Skeletal muscle cell (primary cell): Measurements from ENCODE around the gene SEC31A.
A peak's percentile ranks its signal among the peaks of the same experiment; 100 is the strongest.

Source experiments
- DNase-seq: peaks from one replicate; pipeline ENCODE4 v3.0.0-alpha.2; 2010; ENCODE audit warnings: low read depth
- H3K4me3 ChIP-seq: 2 replicates; pipeline ENCODE4 v1.5.1; 2011; ENCODE audit warnings: low read depth, mild to moderate bottlenecking, control low read depth, low read length, moderate library complexity

The SEC31A gene

DNA sequence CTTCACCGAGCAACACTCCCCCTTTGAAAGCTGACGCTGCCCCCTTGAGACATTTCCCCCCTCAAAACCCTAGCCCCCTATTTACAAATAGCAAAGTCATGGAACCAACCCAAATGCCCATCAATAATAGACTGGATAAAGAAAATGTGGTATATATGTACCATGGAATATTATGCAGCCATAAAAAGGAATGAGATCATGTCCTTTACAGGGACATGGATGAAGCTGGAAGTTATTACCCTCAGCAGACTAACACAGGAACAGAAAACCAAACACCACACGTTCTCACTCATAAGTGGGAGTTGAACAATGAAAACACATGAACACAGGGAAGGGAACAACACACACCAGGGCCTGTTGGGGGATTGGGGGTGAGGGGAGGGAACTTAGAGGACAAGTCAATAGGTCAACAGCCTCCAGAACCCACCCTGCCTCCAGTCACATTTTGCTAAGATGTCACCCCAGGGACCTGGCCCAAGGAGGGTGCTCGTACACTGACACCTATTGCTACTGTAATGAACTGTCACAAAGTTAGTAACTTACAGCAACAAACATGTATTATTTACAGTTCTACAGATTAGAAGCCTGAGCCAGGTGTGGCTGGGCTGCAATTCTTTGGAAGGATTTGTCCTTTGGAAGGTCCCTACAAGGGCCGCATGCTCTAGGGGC lies 113.0 kb downstream of the SEC31A start:
- DNase-seq = no peak
- H3K4me3 ChIP-seq = no peak overlapping the region

DNA sequence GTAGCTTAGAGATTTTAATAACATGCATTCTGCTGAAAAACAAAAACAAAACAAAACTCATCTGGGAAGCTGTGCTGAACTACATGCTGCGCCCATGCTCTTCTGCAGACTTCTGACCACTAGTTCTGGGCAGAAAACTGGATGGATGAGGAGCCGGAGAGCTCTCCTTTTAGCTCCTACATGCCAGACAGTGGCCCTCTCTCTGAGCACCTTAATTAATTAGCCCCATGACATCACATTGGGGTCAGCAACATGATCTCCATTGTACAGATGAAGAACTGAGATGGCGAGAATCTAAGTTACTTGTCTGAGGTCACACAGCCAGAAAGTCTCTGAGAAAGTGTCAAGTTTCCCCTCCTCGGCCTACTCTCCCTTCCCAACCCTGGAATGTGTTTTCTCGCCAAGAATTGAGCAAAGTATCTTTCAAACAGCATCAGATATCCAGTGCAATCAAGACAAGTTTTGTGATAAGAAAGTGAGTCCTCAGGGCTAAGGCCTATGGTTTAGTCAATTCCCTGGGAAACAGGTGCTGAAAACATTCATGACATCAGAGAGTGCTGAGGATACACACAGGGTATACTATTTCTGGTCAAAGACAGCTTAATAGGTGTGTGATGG lies 113.9 kb downstream of the SEC31A start:
- DNase-seq = peak; percentile 27
- H3K4me3 ChIP-seq = no peak overlapping the region

DNA sequence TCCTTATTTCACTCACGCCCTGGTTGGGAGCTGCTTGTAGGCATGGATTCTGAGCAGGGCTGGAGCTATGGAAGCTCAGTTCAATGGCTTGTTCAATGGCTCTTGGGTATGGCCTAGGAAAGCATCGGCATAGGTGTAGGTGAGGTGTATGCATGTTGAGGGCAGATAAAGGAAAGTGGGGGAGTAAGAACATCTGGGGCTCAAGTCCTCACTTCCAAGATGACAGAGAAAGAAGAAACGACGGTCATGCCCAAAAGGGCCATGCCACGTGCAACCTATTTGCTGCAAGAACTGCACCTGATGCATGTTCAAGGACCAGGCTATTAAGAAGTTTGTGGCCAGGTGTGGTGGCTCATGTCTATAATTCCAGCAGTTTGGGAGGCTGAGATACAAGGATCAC lies 115.7 kb downstream of the SEC31A start:
- H3K4me3 ChIP-seq = no peak overlapping the region
- no peak for DNase-seq

DNA sequence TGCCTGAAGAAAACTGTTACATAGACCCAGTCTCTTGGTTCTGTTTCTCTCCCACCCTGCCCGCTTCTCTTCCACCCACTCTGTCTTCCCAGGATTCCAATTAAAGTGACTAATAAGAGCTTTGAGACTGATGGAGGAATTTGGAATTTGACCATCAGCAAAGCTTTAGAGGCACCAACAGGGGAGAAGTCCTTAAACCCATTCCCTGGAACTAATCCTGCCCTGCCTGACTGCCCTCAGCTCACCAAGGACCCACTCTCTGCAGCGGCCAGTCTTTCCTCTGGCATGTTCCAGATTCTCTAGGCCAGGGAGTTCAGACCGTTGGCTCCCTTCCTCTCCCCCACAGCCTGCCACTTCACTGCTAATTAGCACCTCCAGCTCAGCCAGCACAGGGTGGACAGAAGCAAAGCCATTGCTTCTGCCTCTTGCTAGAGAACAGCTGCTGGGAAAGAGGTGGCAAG lies 116.2 kb downstream of the SEC31A start:
- H3K4me3 ChIP-seq = no peak overlapping the region
- DNase-seq = peak; percentile 28

DNA sequence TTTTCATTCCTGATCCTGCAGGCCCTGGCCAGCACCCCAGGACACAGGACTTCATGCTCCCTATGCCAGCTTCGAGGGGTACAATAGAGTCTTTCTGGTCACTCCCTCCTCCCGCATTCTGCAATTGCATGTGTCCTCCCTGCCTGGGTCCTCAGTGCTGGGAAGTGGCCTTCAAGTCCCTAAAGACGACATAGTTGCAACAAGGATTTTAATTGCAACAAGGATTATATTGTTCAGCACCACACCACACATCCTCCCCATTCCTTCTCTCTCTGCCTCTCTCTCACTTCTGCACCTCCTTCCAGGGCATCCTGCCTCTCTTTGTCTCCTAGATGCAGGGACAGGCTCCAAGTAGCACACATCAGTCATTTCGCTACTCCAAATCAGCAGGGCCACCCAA lies 117.9 kb downstream of the SEC31A start:
- no peak overlapping the region for H3K4me3 ChIP-seq
- no peak for DNase-seq

DNA sequence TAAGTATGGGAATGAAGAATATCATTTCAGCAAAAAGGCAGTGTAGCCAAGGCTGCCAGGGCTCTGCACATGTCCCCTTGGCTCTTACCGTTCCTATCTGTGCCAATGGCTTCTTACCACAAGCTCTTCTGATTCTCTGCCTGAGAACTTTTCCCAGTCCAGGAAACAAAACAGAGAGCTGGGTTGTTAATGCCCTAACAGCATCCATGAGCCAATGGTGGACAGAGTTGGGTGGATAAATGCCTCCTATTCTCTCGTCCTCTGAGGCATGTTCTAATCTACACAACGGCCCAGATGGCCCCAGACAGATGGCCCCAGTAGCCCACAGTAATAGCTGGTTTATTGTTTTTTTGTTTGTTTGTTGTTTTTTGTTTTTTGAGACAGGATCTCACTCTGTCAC lies 120.3 kb downstream of the SEC31A start:
- no peak for DNase-seq
- no peak overlapping the region for H3K4me3 ChIP-seq
